CMK (cell line): Measurements from ENCODE around the gene CXorf49B.

Source experiments
- DNase-seq: peaks from one replicate; pipeline ENCODE4 v3.0.0-alpha.2; 2010; ENCODE audit warnings: low read depth

Gene CXorf49B

DNA sequence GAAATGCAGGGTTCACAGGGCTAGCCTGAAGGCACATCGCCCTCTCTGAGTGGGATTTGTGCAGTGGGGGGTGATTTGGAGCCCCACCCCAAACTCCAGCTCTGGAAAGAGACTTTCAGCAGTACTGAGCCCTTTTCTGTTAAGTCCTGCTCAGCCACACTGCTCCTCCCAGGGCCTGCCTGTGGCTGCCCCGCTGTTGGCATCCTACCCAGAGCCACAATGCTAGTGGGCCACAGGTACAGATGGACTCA is 52.7 kb downstream of the CXorf49B start:
- DNase-seq, result no peak
